ENCODE measurements around the gene HDGFL2.

Gene HDGFL2

DNA sequence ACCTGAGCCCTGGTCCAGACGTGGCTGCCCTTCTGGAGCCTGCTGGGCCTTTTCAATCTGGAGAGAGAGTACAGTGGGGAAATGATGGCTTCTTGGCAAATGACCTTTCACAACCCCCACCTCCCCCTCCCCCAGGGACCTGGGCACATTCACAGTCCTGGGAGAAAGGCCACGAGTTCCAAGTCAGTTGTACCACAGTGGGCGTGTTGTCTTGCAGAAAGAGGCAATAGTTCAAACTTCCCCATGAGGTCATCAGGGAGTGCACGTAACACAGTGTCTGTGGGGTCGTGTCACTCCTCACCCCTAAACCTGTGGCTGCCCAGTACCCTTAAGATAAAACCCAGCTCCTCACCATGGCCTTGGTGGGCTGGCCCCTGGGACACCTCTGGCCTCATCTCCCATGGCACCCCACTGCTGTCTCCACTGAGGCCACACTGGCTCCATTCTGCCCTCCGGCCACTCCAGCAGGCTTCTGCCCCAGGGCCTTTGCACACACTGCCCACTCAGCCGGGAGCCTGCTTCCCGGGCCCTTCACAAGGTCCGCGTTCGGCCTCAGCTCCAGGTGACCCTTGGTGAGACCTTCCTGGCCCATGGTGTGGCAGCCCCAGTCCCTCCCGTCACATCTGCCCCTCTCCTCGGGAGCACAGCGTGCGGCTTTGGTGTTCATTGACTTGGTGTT lies 32.9 kb downstream of the HDGFL2 start:
- Histone ChIP-seq H3K36me3 (ENCODE audit: control insufficient read depth, insufficient read depth, low read length) (peaks cover 20% of the 10 kb centered on the region), H3K27me3 (replicated peaks; ENCODE audit: control insufficient read depth, insufficient read depth, low read length) (no peaks in the 10 kb centered on the region), H3K4me3 (replicated peaks; ENCODE audit: low read depth, low read length) (no peak overlapping the region)
- TF ChIP-seq, protein P1, sequence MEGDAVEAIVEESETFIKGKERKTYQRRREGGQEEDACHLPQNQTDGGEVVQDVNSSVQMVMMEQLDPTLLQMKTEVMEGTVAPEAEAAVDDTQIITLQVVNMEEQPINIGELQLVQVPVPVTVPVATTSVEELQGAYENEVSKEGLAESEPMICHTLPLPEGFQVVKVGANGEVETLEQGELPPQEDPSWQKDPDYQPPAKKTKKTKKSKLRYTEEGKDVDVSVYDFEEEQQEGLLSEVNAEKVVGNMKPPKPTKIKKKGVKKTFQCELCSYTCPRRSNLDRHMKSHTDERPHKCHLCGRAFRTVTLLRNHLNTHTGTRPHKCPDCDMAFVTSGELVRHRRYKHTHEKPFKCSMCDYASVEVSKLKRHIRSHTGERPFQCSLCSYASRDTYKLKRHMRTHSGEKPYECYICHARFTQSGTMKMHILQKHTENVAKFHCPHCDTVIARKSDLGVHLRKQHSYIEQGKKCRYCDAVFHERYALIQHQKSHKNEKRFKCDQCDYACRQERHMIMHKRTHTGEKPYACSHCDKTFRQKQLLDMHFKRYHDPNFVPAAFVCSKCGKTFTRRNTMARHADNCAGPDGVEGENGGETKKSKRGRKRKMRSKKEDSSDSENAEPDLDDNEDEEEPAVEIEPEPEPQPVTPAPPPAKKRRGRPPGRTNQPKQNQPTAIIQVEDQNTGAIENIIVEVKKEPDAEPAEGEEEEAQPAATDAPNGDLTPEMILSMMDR (IDR thresholded peaks at IDR 0.05; ENCODE audit: insufficient read depth, low read length, poor library complexity, severe bottlenecking): no peak
- no peak for DNase-seq (ENCODE audit: extremely low read depth, insufficient read length)

DNA sequence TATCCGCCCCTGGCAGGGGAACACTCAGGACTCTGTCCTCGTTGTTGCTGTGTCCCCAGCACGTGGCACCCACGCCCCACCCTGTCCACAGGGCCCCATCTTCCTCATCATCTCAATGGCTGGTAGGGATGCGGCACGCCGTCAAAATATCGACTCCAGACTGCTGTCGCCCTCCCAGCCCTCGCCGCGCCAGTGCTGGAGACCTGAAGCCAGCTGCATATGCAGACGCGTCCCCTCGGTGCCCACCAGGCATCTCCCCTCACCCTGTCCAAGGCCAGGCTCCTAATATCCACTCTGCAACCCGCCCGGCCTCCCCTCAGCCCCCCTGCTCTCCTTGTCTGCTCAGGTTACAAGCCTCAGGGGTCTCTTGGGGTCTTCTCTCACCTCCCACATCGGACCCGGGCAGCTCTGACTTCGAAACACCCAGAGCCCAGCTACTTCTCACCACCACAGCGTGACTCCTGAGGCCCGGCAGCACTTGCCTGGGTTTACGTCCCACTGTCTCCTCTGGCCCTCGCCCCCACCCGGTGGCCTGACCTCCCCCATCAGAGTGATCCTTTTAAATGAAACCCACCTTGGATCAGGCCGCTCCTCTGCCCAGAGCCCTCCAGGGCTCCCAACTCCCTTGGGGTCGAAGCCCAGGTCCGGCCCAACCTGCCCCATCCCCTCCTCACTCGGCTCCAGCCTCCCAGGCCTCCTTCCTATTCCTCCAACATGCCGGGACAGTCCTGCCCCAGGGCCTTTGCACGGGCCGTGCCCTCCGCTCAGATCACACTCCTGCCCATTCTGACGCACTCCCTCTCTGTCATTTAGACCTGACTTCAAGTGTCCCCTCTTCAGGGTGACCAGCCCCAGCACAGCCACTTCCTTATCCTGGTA lies 33.7 kb downstream of the HDGFL2 start:
- TF ChIP-seq, protein P1 (IDR thresholded peaks at IDR 0.05; ENCODE audit: insufficient read depth, low read length, poor library complexity, severe bottlenecking): no peak
- DNase-seq (ENCODE audit: extremely low read depth, insufficient read length): no peak
- Histone ChIP-seq H3K4me3 (replicated peaks; ENCODE audit: low read depth, low read length) (no peak overlapping the region), H3K27me3 (replicated peaks; ENCODE audit: control insufficient read depth, insufficient read depth, low read length) (no peaks in the 10 kb centered on the region), H3K36me3 (ENCODE audit: control insufficient read depth, insufficient read depth, low read length) (peaks cover 20% of the 10 kb centered on the region)

DNA sequence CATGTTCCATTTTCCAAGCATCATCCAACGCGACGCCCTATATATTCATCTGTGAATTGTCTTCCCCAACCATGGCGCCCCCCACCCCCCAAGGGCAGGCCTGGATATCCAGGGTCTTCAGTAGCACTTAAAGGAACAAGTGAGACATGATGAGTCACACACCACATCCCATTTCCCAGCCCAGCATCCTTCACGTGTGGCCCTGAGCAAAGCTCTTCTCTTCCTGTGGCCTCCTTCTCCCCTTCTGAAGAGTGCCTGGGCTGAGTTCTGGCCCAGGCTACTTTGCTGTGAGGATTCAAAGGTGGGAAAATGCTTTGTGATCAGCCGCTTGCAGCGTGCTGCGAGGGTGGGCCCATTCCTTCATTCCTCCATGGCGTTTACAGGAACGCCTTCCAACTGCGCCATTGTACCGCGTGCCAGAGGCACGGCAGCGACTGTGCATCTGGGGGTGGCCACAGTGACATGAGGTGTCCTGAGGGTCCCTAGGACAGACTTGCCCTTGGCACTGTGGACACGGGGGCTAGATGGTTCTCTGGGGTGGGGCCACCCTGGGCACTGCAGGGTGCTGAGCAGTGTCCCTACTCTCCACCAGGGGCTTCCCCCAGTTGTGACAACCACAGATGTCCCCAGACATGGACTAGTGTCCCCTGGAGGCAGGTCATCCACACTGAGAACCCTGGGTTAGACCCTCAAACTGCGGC lies 34.5 kb downstream of the HDGFL2 start:
- Histone ChIP-seq H3K27me3 (replicated peaks; ENCODE audit: control insufficient read depth, insufficient read depth, low read length) (no peaks in the 10 kb centered on the region), H3K36me3 (ENCODE audit: control insufficient read depth, insufficient read depth, low read length) (peaks cover 15% of the 10 kb centered on the region), H3K4me3 (replicated peaks; ENCODE audit: low read depth, low read length) (no peak overlapping the region)
- DNase-seq (ENCODE audit: extremely low read depth, insufficient read length): no peak
- TF ChIP-seq, protein P1 (IDR thresholded peaks at IDR 0.05; ENCODE audit: insufficient read depth, low read length, poor library complexity, severe bottlenecking): no peak

DNA sequence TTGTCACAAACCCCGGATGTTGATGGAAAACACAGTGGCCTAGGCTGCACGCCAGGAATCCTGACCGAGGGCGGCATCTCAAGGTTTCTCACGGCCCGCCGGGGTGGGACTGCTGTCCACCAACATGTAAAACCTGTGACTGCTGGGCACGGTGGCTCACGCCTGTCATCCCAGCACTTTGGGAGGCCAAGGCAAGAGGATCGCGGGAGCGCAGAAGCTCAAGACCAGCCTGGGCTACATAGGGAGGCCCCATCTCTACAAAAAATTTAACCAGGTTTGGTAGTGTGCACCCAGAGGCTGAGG lies 35.0 kb downstream of the HDGFL2 start:
- H3K27me3 ChIP-seq (replicated peaks; ENCODE audit: control insufficient read depth, insufficient read depth, low read length): no peaks in the 10 kb centered on the region
- H3K4me3 ChIP-seq (replicated peaks; ENCODE audit: low read depth, low read length): no peak overlapping the region
- H3K36me3 ChIP-seq (ENCODE audit: control insufficient read depth, insufficient read depth, low read length): peaks cover 15% of the 10 kb centered on the region
- TF ChIP-seq, protein P1 (IDR thresholded peaks at IDR 0.05; ENCODE audit: insufficient read depth, low read length, poor library complexity, severe bottlenecking): no peak
- DNase-seq (ENCODE audit: extremely low read depth, insufficient read length): no peak

DNA sequence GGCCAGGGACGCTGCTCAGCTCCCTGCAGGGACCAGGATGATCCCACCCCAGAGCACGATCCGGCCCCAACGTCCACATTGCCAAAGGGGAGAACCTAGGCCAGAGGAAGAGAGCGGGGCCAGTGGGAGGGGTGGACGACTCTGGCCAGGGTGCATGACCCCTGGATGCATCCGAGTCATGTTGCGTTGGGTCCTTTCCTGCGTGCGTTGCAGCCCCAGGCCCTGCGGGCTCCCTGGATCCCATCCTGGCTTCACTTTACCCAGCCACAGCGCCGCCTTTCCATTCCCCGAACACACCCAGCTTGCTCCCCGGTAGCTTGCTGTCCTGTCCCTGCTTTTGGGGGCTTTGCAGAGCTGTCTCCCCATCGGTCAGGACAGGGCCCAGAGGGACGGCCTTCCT lies 35.7 kb downstream of the HDGFL2 start:
- Histone ChIP-seq H3K36me3 (ENCODE audit: control insufficient read depth, insufficient read depth, low read length) (peaks cover 8% of the 10 kb centered on the region), H3K27me3 (replicated peaks; ENCODE audit: control insufficient read depth, insufficient read depth, low read length) (no peaks in the 10 kb centered on the region), H3K4me3 (replicated peaks; ENCODE audit: low read depth, low read length) (no peak overlapping the region)
- no peak for DNase-seq (ENCODE audit: extremely low read depth, insufficient read length)
- TF ChIP-seq, protein P1 (IDR thresholded peaks at IDR 0.05; ENCODE audit: insufficient read depth, low read length, poor library complexity, severe bottlenecking): no peak
